ENCODE measurements around the gene DHCR24. TPM values are rescaled to one million over a fixed set of nuclear protein-coding genes. Genes with fewer than 3 reads are reported as not detected.

The DHCR24 gene
- total RNA-seq, 1 donor from 2014 or later: 258 TPM

DNA sequence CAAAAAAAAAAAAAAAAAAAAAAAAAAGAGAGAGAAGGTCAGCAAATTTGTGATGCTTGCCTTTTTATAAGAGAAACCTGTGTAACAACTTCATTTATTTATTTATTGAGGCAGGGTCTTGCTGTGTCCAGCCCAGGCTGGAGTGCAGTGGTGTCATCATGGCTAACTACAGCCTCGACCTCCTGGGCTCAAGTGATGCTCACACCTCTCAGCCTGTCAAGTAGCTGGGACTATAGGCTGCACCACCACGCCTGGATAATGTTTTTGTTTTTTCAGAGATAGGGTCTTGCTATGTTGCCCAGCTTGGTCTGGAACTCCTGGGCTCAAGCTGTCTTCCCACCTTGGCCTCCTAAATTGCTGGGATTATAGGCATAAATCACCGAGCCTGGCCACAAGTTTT lies 42.4 kb downstream of the DHCR24 start:
- DNase-seq (ENCODE audit: low read depth): no peak
- H3K4me3 ChIP-seq (ENCODE audit: low read depth, low read length): no peak overlapping the region
- TF ChIP-seq, protein P1, sequence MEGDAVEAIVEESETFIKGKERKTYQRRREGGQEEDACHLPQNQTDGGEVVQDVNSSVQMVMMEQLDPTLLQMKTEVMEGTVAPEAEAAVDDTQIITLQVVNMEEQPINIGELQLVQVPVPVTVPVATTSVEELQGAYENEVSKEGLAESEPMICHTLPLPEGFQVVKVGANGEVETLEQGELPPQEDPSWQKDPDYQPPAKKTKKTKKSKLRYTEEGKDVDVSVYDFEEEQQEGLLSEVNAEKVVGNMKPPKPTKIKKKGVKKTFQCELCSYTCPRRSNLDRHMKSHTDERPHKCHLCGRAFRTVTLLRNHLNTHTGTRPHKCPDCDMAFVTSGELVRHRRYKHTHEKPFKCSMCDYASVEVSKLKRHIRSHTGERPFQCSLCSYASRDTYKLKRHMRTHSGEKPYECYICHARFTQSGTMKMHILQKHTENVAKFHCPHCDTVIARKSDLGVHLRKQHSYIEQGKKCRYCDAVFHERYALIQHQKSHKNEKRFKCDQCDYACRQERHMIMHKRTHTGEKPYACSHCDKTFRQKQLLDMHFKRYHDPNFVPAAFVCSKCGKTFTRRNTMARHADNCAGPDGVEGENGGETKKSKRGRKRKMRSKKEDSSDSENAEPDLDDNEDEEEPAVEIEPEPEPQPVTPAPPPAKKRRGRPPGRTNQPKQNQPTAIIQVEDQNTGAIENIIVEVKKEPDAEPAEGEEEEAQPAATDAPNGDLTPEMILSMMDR (conservative IDR thresholded peaks at IDR 0.05; ENCODE audit: low read depth, low read length): no peak

DNA sequence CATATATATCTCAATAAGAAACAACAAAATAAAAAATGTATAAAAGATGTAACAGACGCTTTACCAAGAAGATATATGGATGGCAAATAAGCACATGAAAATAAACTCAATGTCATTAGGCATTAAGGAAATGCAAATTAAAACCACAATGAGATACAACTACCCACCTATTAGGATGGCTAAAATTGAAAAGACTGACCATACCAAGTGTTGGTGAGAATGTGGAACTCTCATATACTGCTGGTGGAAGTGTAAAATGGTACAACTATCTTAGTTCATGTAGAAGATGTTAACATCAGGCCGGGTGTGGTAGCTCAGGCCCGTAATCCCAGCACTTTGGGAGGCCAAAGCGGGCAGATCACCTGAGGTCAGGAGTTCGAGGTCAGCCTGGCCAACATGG lies 43.5 kb downstream of the DHCR24 start:
- no peak overlapping the region for H3K4me3 ChIP-seq (ENCODE audit: low read depth, low read length)
- TF ChIP-seq, protein P1 (conservative IDR thresholded peaks at IDR 0.05; ENCODE audit: low read depth, low read length): no peak
- DNase-seq (ENCODE audit: low read depth): no peak

DNA sequence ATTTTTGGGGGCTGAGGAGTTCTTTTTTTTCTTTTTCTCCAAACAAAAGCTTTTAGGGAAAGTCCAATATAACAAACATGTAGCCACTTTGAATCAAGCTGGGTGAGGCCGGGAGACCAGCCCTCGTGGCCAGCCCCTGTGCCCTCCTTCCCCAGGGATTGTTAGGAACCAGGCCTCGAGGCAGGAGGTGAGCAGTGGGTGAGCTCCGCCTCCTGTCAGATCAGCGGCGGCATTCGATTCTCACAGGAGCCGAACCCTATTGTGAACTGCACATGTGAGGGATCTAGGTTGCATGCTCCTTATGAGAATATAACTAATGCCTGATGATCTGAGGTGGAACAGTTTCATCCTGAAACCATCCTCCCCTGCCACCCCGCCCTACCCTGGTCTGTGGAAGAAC lies 44.0 kb downstream of the DHCR24 start:
- DNase-seq (ENCODE audit: low read depth): no peak
- TF ChIP-seq, protein P1 (conservative IDR thresholded peaks at IDR 0.05; ENCODE audit: low read depth, low read length): no peak
- H3K4me3 ChIP-seq (ENCODE audit: low read depth, low read length): no peak overlapping the region

DNA sequence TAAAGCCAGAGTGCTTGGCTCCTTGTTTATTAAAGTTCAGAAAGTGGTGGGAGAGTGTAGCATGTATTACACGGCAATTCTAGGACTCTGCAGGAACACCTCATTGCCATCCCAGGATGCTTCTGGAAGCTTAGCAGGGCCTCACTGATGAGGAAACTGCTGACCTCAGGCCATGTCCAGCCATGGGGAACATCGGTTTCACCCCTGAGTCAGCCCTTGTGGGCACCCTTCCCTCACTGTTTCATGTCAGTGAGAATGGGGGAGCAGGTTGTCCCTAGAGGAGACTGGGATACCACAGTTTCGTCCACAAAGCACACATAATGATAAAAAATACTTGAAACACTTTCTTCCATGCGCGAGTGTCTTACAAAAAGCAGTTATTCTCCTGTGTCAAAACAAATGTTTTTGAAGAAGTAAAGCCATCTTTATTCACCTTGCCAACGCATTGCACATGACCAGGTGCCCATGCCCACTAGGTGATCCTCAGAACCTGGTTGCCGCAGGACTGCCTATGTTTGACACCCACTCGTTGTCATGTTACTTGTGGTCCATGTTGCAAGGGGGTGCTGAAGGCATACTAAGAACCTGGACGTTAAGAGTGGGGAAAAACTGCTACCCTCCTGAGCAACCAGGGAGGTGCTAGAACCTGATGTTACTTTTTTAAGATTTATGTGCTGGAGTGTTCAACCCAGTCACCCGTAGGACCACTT lies 44.6 kb downstream of the DHCR24 start:
- TF ChIP-seq, protein P1 (conservative IDR thresholded peaks at IDR 0.05; ENCODE audit: low read depth, low read length): no peak
- DNase-seq (ENCODE audit: low read depth): no peak
- H3K4me3 ChIP-seq (ENCODE audit: low read depth, low read length): no peak overlapping the region

DNA sequence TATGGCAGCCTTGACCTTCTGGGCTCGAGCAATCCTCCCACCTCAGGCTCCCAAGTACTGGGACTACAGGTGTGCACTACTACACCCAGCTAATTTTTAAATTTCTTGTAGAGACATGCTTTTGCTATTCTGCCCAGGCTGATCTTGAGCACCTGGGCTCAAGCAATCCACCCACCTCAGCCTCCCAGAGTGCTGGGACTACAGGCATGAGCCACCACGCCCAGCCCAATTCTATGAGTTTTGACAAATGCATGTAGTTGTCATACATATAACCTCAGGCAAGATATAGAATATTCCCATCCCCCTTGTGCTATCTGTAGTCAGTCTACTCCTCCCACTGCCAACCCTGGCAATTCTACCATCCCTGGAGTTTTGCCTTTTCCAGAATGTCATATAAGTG lies 47.2 kb downstream of the DHCR24 start:
- H3K4me3 ChIP-seq (ENCODE audit: low read depth, low read length): no peak overlapping the region
- TF ChIP-seq, protein P1 (conservative IDR thresholded peaks at IDR 0.05; ENCODE audit: low read depth, low read length): no peak
- no peak for DNase-seq (ENCODE audit: low read depth)

DNA sequence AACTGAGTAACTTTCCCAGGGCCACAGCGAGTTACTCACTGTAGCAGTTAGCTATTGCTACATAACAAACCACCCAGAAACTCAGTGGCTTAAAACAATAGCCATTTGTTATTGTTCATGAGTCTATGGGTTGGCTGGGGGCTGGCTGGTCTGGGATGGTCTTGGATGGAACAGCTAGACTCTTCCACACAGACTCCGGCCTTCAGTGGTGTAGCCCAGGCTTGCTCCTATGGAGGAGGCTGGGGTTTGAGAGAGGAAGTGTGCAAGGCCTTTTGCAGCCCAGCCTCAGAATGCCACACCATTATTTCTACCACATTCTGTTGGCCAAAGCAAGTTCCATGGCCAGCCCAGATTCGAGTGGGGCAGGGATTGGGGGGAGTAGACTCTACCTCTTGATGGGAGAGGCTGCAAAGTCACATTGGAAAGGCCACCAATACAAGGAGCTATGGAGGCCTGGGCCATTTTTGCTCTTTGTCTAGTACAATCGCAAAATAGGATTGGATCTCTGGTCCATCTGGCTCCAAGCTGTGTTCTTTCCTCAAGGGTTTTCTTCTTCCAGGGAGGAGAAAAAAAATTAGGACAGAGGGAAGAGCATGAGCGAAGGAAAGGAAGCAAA lies 48.3 kb downstream of the DHCR24 start:
- TF ChIP-seq, protein P1 (conservative IDR thresholded peaks at IDR 0.05; ENCODE audit: low read depth, low read length): no peak
- no peak for DNase-seq (ENCODE audit: low read depth)
- no peak overlapping the region for H3K4me3 ChIP-seq (ENCODE audit: low read depth, low read length)
